HepG2 (cell line): ENCODE results near the gene RNF114. TPM values are rescaled to one million over a fixed set of nuclear protein-coding genes. Genes with fewer than 3 reads are reported as not detected.

Experiments
- ETV5 ChIP-seq: IDR thresholded peaks from 2 replicates; pipeline ENCODE4 v1.6.1; 2018; ENCODE audit warnings: missing biosample characterization, missing genetic modification reagents, inconsistent platforms, borderline replicate concordance
- FOXA1 ChIP-seq, 2 experiments: fragments of 450-650 bp in 1 of 2; sonication (generic) in 1 of 2; formaldehyde crosslinking in 1 of 2; IDR thresholded peaks; 2 replicates each; pipeline versions ENCODE4 v1.4.0 to v1.6.1; 2016 to 2020; ENCODE audit warnings: missing genetic modification reagents in 1 of 2
- HNRNPL ChIP-seq: fragments of 200-400 bp; formaldehyde crosslinking; IDR thresholded peaks from 2 replicates; pipeline ENCODE4 v1.6.1; 2017; ENCODE audit warnings: mild to moderate bottlenecking, low read depth, low read length
- IRF9 ChIP-seq: sonication (generic); formaldehyde crosslinking; IDR thresholded peaks from 2 replicates; pipeline ENCODE4 v1.8.0; 2022; ENCODE audit warnings: missing genetic modification reagents, mild to moderate bottlenecking, borderline replicate concordance
- MED1 ChIP-seq: sonication (generic); formaldehyde crosslinking; IDR thresholded peaks from 2 replicates; pipeline ENCODE4 v1.4.0; 2020; ENCODE audit warnings: missing genetic modification reagents
- MTF2 ChIP-seq: sonication (generic); formaldehyde crosslinking; IDR thresholded peaks from 2 replicates; pipeline ENCODE4 v1.5.0; 2020; ENCODE audit warnings: missing genetic modification reagents, borderline replicate concordance
- NBN ChIP-seq: fragments of 450-650 bp; conservative IDR thresholded peaks from 2 replicates; pipeline ENCODE4 v1.6.1; 2017
- RORA ChIP-seq: sonication (generic); formaldehyde crosslinking; IDR thresholded peaks from 2 replicates; pipeline ENCODE4 v1.5.0; 2020; ENCODE audit warnings: mild to moderate bottlenecking, missing genetic modification reagents, moderate library complexity
- TBP ChIP-seq: sonication (generic); formaldehyde crosslinking; IDR thresholded peaks from 2 replicates; pipeline ENCODE4 v1.5.0; 2020; ENCODE audit warnings: missing genetic modification reagents
- TRIM24 ChIP-seq: sonication (generic); formaldehyde crosslinking; IDR thresholded peaks from 2 replicates; pipeline ENCODE4 v1.8.0; 2022; ENCODE audit warnings: mild to moderate bottlenecking, missing genetic modification reagents
- ZBTB3 ChIP-seq: sonication (generic); formaldehyde crosslinking; IDR thresholded peaks from 2 replicates; pipeline ENCODE4 v1.4.0; 2020; ENCODE audit warnings: low read depth, mild to moderate bottlenecking, moderate library complexity, missing genetic modification reagents, borderline replicate concordance
- ZBTB33 ChIP-seq: sonication (generic); formaldehyde crosslinking; IDR thresholded peaks from 2 replicates; pipeline ENCODE4 v1.4.0; 2020; ENCODE audit warnings: missing genetic modification reagents
- ZNF260 ChIP-seq: sonication (generic); formaldehyde crosslinking; IDR thresholded peaks from 2 replicates; pipeline ENCODE4 v1.4.0; 2020; ENCODE audit warnings: missing genetic modification reagents, low read depth, mild to moderate bottlenecking, borderline replicate concordance
- ZNF275 ChIP-seq: sonication (generic); formaldehyde crosslinking; IDR thresholded peaks from 2 replicates; pipeline ENCODE4 v1.8.0; 2022; ENCODE audit warnings: missing genetic modification reagents, mild to moderate bottlenecking, inconsistent platforms, borderline replicate concordance
- ZNF503 ChIP-seq: sonication (generic); formaldehyde crosslinking; IDR thresholded peaks from 2 replicates; pipeline ENCODE4 v1.4.0; 2020; ENCODE audit warnings: missing genetic modification reagents
- ZNF513 ChIP-seq: sonication (generic); formaldehyde crosslinking; conservative IDR thresholded peaks from 2 replicates; pipeline ENCODE4 v1.5.0; 2020; ENCODE audit warnings: missing genetic modification reagents
- ZNF670 ChIP-seq: sonication (generic); formaldehyde crosslinking; IDR thresholded peaks from 2 replicates; pipeline ENCODE4 v1.8.0; 2022; ENCODE audit warnings: mild to moderate bottlenecking, missing genetic modification reagents, borderline replicate concordance
- ZNF841 ChIP-seq: sonication (generic); formaldehyde crosslinking; IDR thresholded peaks from 2 replicates; pipeline ENCODE4 v1.8.1; 2023; ENCODE audit warnings: missing genetic modification reagents, borderline replicate concordance
- polyA plus RNA-seq, 8 experiments: library from polyadenylated mRNA; depleted of rRNA in 3 of 8; stranded (reverse) in 7 of 8; unstranded in 1 of 8; fragments of >200 nt; fragmentation: Illumina TruSeq in 4 of 8; extraction: Trizol in 4 of 8; gene quantifications; 2 replicates each; pipeline versions ENCODE4 v1.2.1 to v1.2.3, GENCODE V29; 2011 to 2016; ENCODE audit warnings: low read depth in 4 of 8, missing spikeins in 1 of 8, mixed read lengths in 1 of 8; ENCODE audit not compliant: insufficient read depth in 1 of 8
- total RNA-seq, 5 experiments: library from RNA; depleted of rRNA; stranded (reverse); fragments of >200 nt; fragmentation: Illumina TruSeq; extraction: Trizol; gene quantifications; 2 replicates each; pipeline ENCODE4 v1.2.3, GENCODE V29; 2016; ENCODE audit warnings: low read depth in 1 of 5

The RNF114 gene
- total and polyA plus RNA-seq, 2 of the 13 experiments (the other 11 are each of a cell fraction or from before 2014, with no cell fraction given): 119 to 126 TPM

- TF ChIP-seq ZNF503 (CRISPR knock-in tag) (no peak; the same call in 1 of the 2 replicates), ZNF513 (CRISPR knock-in tag) (no peak), ZNF275 (CRISPR knock-in tag) (no peak), NBN (no peak), ZNF841 (CRISPR knock-in tag) (no peak), HNRNPL (no peak), MED1 (no peak; the same call in none of the 2 replicates), FOXA1 (IDR thresholded peaks at IDR 0.05) (no peak), FOXA1 (CRISPR knock-in tag; IDR thresholded peaks at IDR 0.05) (no peak), ZBTB33 (CRISPR knock-in tag) (no peak), ZNF670 (CRISPR knock-in tag) (peak; percentile 73; the same call in 1 of the 2 replicates), MTF2 (CRISPR knock-in tag) (no peak), ETV5 (CRISPR knock-in tag) (peak; percentile 64; the same call in 1 of the 2 replicates), IRF9 (CRISPR knock-in tag) (no peak), ZBTB3 (CRISPR knock-in tag) (no peak), RORA (CRISPR knock-in tag) (no peak), TRIM24 (CRISPR knock-in tag) (no peak), ZNF260 (CRISPR knock-in tag) (no peak), TBP (CRISPR knock-in tag) (no peak)
These were observed 7.6 kb upstream of the RNF114 start (continued) for GRCh38 chr20:49928411-49929141.
